ENCODE data around the gene ITIH3.
"Not testable (repeated sequence)": the region's sequence is repeated elsewhere in the genome, so short reads cannot be mapped to it uniquely, and the experiment has no call there.

ITIH3 gene

GRCh38 chr3:52794612-52795099 is at the start of gene ITIH3:
Gene ITIH3, plus strand, starts transcription at chr3:52794796. Its CDS starts 8 bp downstream, at chr3:52794804.
- no peak for DNase-seq

- no peak for DNase-seq
Observed at GRCh38 chr3:52752045-52752660, 42.4 kb upstream of the ITIH3 start.

DNA sequence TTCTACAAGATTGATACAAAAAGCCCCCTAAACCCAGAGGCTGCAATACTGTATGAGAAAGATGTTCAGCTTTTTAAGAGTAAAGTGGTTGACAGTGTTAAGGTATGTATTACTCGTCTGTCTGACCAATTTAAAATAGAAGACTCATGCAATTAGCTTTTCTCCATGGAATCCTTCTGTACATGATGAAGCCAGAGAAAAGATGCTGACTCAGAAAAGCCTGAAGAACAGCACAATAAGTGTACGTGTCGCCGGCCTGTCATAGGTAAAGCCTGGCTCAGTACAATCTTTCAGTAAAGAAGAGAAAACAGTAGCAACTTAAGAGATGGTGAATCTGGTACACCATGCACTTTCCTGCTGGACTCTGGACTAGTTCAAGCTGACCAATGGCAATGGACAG is 40.2 kb upstream of the ITIH3 start:
- DNase-seq = no peak

DNA sequence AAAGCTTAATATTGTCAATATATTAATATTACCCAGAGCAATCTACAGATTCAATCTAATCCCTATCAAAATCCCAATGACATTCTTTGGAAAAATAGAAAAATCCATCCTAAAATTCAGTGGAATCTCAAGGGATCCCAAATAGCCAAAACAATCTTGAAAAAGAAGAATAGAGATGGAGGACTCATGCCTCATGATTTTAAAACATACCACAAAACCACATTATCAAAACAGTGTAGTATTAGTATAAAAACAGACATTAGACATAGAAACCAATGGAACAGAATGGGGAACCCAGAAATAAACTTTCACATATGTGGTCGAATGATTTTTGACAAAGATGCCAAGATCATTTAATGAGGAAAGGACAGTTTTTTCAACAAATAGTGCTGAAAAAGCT is 38.5 kb upstream of the ITIH3 start:
- no peak for DNase-seq

- no peak for DNase-seq
Observed at GRCh38 chr3:52763466-52763865, 31.1 kb upstream of the ITIH3 start.

- DNase-seq = no peak
Observed at GRCh38 chr3:52769786-52770455, 24.7 kb upstream of the ITIH3 start.

DNA sequence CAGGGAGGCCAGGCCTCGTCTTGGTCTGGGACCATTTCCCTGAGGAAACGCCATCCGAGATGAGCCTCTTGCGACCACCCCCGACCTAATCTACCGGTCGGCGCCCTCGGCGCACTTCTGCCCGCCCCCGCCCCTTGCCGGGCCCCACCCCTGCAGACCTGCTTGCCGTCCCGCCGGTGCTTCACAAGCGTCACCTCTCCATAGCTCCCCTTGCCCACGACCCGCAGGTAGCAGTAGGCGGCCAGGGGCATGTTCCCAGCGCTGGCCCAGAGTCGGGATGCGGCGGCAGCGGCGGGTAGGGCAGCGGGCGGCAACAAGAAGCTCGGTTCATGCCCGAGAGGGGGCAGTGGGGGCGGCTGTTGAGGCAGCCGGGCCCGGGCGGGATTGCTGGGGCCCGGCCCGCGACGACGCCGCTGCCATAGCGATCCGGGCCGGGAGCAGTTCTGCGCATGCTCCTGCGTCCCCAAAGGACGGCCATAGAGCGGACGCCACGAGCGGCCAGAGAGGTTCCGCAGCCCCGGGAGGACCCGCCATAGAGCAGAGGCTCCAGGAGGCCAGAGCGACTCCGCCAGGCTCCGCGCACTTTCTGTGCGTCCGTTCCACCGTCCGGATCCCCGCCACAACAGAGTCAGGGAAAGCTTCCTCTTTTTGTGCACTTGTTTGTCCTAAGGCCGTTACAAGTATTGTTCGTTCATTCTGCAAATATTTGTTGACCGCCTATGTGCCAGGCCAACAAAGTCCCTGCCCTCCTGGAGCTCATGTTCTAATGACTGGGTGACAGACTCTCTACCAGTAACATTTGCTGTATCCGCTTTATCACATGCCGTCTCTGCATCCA is 23.9 kb upstream of the ITIH3 start, which contains the start of gene NEK4:
TSS of gene NEK4 (minus strand) at position 445 of the 838 bp plus-strand sequence. CDS start at position 251, 194 bp downstream.
- peak; percentile 85 for DNase-seq

DNA sequence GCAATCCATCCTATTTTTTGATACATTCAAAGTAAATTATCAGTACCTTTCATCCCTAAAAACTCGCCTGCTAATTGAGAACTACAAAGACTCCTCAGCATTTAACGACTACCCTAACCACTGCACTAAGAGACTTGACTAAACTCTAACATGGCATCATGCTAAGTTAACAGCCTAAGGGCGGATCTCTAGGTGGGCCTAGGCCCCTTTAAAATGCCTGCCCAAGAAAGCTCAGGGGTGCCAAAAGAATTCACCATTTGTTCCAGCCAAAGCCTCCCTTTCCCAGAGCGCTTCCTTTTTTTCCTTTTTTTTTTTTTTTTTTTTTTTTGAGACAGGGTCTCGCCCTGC is 23.3 kb upstream of the ITIH3 start:
- no peak for DNase-seq

DNA sequence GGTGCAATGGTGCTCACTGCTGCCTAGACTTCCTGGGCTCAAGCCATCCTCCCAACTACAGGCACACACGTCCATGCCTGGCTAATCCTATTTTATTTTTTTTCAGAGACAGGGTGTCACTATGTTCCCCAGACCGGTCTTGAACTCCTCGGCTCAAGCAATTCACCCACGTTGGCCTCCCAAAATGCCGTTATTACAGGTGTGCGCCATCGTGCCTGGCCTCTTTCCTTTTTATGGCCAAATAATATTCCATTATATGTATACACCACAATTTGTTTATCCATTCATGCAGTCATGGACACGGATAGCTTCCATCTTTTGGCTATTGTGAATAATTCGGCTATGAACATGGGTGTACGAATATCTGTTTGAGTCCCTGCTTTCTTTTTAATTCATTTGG is 22.9 kb upstream of the ITIH3 start:
- DNase-seq = no peak

GRCh38 chr3:52773361-52774065 is 21.1 kb upstream of the ITIH3 start:
- DNase-seq = no peak

DNA sequence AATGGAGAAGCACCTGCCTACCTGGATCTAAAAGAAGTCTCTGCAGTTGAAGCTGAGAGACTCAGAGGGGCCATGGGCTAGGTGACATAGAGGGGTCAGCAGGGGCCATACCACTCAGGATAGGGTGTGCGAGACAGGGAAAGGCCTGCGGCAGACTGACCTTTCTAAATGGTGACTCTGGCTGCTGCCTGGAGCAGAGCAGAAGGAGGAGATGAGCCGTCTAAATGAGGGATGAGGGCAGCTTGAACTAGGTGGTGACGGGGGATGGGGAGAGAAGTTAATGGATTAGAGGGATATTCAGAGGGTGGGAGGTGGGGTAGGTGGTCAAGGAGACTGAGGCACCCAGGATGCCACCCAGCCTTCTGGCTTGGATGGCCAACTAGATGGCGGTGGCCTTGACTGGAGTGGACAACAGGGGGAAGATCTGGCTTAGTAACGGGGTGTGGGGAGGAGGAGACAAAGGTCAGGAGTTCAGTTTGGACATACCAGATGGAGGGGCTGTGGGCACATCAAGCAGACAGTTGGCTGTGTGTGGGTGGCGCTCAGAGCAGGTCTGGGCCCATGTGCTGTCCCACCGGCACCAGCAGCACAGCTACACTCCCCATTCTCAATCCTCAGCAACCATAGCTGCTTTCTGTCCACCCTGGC is 20.4 kb upstream of the ITIH3 start:
- DNase-seq = no peak

DNA sequence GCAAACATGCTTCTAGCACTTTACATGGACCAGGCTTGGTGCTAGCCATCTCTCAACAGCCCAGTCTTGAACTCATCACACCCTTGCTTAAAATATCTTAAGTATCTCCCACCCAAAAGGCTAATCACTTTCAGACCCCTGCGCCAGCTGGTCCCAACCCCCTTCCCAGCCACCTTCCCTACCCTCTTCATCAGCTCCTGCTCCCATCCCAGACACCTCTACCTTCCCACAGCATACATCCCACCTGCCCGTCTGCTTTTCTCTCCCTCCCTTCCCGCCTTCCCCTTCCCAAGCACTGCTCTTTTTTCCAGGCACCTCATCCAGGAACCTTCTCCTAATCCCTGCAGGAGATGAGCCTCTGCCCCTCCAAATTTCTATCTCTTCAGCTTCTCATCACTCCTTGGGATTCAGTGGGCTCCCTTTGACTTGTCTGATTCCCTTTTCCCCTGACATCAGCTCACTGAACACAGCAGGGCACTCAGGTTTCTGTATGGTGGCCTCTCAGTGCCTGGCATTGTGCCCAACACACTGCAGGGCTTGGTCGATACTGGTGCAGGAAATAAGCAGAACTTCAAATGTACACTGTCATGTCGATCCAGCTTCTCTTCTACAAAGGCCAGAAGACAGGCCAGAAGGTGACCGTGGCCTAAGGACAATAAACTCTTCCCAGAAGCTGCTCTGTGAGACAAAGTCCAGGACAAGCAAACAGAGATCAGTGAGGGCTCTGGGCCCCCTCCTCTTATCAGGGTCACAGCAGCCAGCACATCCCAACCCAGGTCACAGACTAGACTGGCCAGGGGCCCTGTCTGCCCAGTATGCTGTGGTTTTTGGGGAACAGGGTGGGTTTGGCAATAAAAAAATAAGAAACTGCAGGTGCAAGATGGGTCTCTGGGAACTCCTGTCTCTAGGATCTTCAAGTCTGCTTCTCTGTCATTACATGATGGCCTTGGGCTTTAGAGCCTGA is 19.4 kb upstream of the ITIH3 start:
- peak; percentile 19 for DNase-seq

DNA sequence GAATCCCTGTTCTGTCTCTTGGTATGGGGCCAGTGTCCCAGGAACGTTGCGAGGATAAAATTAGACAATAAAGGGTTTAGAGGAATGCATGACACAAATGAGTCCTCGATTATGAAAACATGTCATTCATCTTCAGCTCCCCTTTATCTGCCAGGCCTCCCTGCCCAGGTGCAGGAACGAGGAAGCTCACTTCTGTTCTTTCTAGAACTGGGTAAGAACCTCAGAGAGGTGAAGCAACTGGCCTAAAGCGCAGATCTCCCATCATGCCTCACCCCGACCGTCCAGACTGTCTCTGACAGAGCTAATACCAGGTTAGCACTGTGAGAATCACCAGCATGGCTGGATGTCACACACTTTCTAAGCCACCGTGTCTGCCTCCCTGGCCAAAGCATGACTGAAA is 18.7 kb upstream of the ITIH3 start:
- DNase-seq = no peak

DNA sequence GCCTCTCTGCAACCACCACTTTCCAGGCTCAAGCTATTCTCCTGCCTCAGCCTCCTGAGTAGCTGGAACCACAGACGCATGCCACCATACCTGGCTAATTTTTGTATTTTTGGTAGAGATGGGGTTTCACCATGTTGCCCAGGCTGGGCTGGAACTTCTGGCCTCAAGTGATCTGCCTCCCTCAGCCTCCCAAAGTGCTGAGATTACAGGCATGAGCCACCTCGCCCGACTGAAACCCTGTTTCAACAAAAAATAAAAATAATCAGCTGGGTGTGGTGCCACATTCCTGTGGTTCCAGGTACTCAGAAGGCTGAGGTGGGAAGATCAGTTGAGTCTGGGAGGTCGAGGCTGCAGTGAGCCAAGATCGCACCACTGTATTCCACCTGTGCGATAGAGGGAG is 18.1 kb upstream of the ITIH3 start:
- DNase-seq = not testable (repeated sequence)

DNA sequence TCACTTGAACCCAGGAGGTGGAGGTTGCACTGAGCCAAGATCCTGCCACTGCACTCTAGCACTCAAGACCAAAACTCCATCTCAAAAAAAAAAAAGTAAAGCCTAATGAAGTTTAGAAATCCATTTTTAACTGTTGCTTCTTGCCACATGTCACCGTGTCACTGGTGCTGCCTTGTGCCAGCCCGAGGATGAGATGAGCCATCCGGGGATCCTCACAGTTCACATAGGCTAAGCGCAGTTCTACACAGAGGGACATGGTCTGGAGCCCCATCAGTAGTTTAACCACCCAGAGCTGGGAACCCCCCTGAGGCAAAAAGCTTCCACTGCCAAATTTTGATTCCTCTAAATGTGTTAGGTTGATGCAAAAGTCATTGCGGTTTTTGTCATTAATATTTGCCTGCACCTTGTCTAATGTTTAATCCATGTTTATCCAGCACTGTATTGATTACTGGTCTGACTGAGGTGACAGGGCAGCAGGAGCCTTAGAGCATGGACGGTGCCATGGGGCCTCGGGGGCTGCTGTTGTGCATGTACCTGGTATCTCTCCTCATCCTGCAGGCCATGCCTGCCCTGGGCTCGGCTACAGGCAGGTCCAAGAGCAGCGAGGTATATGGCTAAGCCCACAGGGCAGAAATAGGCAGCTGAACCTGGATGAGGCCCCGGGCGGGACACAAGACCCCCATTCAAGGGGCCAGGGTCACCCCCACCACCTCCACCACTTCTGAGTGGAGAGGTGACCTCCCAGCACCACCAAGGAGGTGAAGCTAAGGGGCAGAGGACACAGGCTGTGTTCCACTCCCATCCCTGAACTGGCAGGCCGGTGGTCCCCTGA is 17.3 kb upstream of the ITIH3 start, which contains the start of gene ITIH1:
TSS of gene ITIH1 (plus strand) at position 473 of the 832 bp plus-strand sequence. CDS start at position 490, 17 bp downstream.
- DNase-seq = no peak

DNA sequence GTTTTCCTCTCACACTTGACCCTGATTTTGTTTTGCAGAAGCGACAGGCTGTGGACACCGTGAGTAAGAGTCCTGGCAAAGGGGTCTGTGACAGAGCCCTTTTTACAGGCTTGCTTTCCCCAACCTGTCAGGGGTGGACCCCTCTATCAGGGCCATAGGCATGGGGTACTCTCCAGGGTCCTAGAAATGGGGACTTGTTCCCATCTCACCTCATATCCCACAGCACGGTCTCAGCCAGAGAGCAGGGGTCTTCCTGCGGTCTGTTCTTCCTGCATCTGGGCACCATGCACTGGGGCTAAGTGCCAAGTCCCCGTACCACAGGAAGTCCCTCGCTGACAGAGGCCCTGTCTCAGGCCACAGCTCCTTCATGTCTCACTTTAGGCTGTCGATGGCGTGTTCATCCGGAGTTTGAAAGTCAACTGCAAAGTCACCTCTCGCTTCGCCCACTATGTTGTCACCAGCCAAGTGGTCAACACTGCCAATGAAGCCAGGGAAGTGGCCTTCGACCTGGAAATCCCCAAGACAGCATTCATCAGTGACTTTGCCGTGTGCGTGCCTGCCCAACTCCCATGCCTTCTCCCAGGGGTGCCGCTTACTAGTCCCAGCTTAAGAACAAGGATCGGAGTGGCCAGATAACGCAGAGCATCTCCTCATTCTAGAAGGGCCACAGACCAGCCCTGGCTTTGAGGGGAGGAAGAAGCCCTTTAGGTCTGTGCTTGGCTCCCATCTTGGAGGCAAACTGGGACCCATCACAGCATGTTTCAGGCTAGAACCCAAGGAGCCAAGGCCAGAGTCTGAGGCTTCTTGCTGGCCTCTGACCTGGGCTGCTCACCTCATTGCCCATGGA is 16.4 kb upstream of the ITIH3 start:
- DNase-seq = no peak

- DNase-seq = no peak
Observed at GRCh38 chr3:52779011-52779836, 15.4 kb upstream of the ITIH3 start.

Data from NCI-H510A treated with DMSO at 0.1 percent for 48 hours (cell line).